Activated CD4-positive, alpha-beta T cell treated with anti-CD3 and anti-CD28 coated beads, Interleukin-2, amount 10 ng/mL, durations not matched to agents 7 days and 5 days (primary cell): Measurements from ENCODE around the gene PDCD6IP. TPM values are rescaled to one million over a fixed set of nuclear protein-coding genes. Genes with fewer than 3 reads are reported as not detected.
A peak's percentile ranks its signal among the peaks of the same experiment; 100 is the strongest.

ENCODE experiments used
- CTCF ChIA-PET: fragments of 350-600 bp; sonication (Branson Sonifier 250); formaldehyde crosslinking; loops from one replicate; lab custom pipeline; 2021; ENCODE audit warnings: antibody characterized with exemption; lab: Charles Lee
- POLR2A ChIA-PET: fragments of 350-600 bp; sonication (Branson Sonifier 250); formaldehyde crosslinking; loops from one replicate; lab custom pipeline; 2021; ENCODE audit warnings: antibody characterized with exemption; lab: Charles Lee
- DNase-seq: peaks from one replicate; pipeline ENCODE4 v3.0.0-alpha.2; 2020
- H3K27ac Mint-ChIP-seq: one replicate; pipeline ENCODE4 v1.8.0; 2021; ENCODE audit warnings: mild to moderate bottlenecking, moderate library complexity, mixed read lengths
- H3K27me3 Mint-ChIP-seq: one replicate; pipeline ENCODE4 v1.8.0; 2021; ENCODE audit warnings: mixed read lengths
- H3K36me3 Mint-ChIP-seq: one replicate; pipeline ENCODE4 v1.8.0; 2021; ENCODE audit warnings: low read depth, mixed read lengths
- H3K4me1 Mint-ChIP-seq: one replicate; pipeline ENCODE4 v1.8.0; 2021; ENCODE audit warnings: mixed read lengths
- H3K4me3 Mint-ChIP-seq: one replicate; pipeline ENCODE4 v1.8.0; 2021; ENCODE audit warnings: mild to moderate bottlenecking, moderate library complexity, mixed read lengths
- H3K9me3 Mint-ChIP-seq: one replicate; pipeline ENCODE4 v1.8.0; 2021; ENCODE audit warnings: mixed read lengths
- total RNA-seq, 2 experiments: library from RNA; stranded (reverse); gene quantifications; one replicate each; pipeline ENCODE4 v1.2.3, GENCODE V29; 2021

PDCD6IP gene
- total RNA-seq, 2 experiments from 2014 or later: 164 to 193 TPM

GRCh38 chr3:33803252-33803651 is 4.8 kb downstream of the PDCD6IP start:
- peaks cover 9% of the 10 kb centered on the region for H3K9me3 Mint-ChIP-seq
- DNase-seq: no peak
- H3K36me3 Mint-ChIP-seq: peaks cover 54% of the 10 kb centered on the region
- CTCF ChIA-PET: no interaction called here
- peaks cover 74% of the 10 kb centered on the region for H3K4me1 Mint-ChIP-seq
- H3K27ac Mint-ChIP-seq: no peak overlapping the region
- no peaks in the 10 kb centered on the region for H3K27me3 Mint-ChIP-seq
- POLR2A ChIA-PET: no interaction called here
- H3K4me3 Mint-ChIP-seq: no peak overlapping the region

GRCh38 chr3:33803894-33804526 is 5.6 kb downstream of the PDCD6IP start:
- Mint-ChIP-seq H3K4me1 (peaks cover 79% of the 10 kb centered on the region), H3K4me3 (no peak overlapping the region), H3K36me3 (peaks cover 58% of the 10 kb centered on the region), H3K9me3 (peaks cover 9% of the 10 kb centered on the region), H3K27me3 (no peaks in the 10 kb centered on the region), H3K27ac (no peak overlapping the region)
- POLR2A ChIA-PET: no interaction called here
- CTCF ChIA-PET: no interaction called here
- no peak for DNase-seq

- no peak overlapping the region for H3K4me3 Mint-ChIP-seq
- H3K27me3 Mint-ChIP-seq: no peaks in the 10 kb centered on the region
- H3K27ac Mint-ChIP-seq: no peak overlapping the region
- ChIA-PET POLR2A (no interaction called here), CTCF (interaction anchor here (0.6 to 0.9 kb wide), 2 partner anchors 9 to 1522 kb away, joined by 3 to 4 read pairs; partner anchors contain the start of gene PDCD6IP)
- DNase-seq: no peak
- peaks cover 61% of the 10 kb centered on the region for H3K4me1 Mint-ChIP-seq
- peaks cover 9% of the 10 kb centered on the region for H3K9me3 Mint-ChIP-seq
- peaks cover 55% of the 10 kb centered on the region for H3K36me3 Mint-ChIP-seq
Measured at GRCh38 chr3:33807191-33807590, 8.8 kb downstream of the PDCD6IP start.

- Mint-ChIP-seq H3K27me3 (no peaks in the 10 kb centered on the region), H3K9me3 (peaks cover 3% of the 10 kb centered on the region), H3K27ac (no peak overlapping the region), H3K4me3 (no peak overlapping the region), H3K4me1 (peaks cover 48% of the 10 kb centered on the region), H3K36me3 (peaks cover 48% of the 10 kb centered on the region)
- ChIA-PET POLR2A (no interaction called here), CTCF (no interaction called here)
- DNase-seq: no peak
Measured at GRCh38 chr3:33808559-33808958, 10.1 kb downstream of the PDCD6IP start.

- Mint-ChIP-seq H3K4me1 (peaks cover 35% of the 10 kb centered on the region), H3K9me3 (no peaks in the 10 kb centered on the region), H3K36me3 (peaks cover 45% of the 10 kb centered on the region), H3K27me3 (no peaks in the 10 kb centered on the region), H3K4me3 (no peak overlapping the region), H3K27ac (no peak overlapping the region)
- POLR2A ChIA-PET: no interaction called here
- CTCF ChIA-PET: interaction anchor here (0.7 to 1.6 kb wide), 2 partner anchors 11 to 763 kb away, joined by 3 to 6 read pairs; no protein-coding TSS in a partner anchor
- DNase-seq: no peak
Measured at GRCh38 chr3:33810545-33810944, 12.1 kb downstream of the PDCD6IP start.

- Mint-ChIP-seq H3K36me3 (peaks cover 48% of the 10 kb centered on the region), H3K4me1 (no peaks in the 10 kb centered on the region), H3K27ac (no peak overlapping the region), H3K9me3 (no peaks in the 10 kb centered on the region), H3K27me3 (no peaks in the 10 kb centered on the region), H3K4me3 (no peak overlapping the region)
- ChIA-PET POLR2A (no interaction called here), CTCF (interaction anchor here (1.3 to 1.4 kb wide), 2 partner anchors 8 to 11 kb away, joined by 3 to 4 read pairs; no protein-coding TSS in a partner anchor)
- no peak for DNase-seq
Measured at GRCh38 chr3:33821989-33822388, 23.6 kb downstream of the PDCD6IP start.

GRCh38 chr3:33823821-33824220 is 25.4 kb downstream of the PDCD6IP start:
- no peak overlapping the region for H3K27ac Mint-ChIP-seq
- H3K27me3 Mint-ChIP-seq: no peaks in the 10 kb centered on the region
- no peak for DNase-seq
- ChIA-PET CTCF (no interaction called here), POLR2A (no interaction called here)
- no peaks in the 10 kb centered on the region for H3K4me1 Mint-ChIP-seq
- H3K36me3 Mint-ChIP-seq: peaks cover 58% of the 10 kb centered on the region
- H3K9me3 Mint-ChIP-seq: no peaks in the 10 kb centered on the region
- no peak overlapping the region for H3K4me3 Mint-ChIP-seq

- Mint-ChIP-seq H3K4me1 (no peaks in the 10 kb centered on the region), H3K27ac (no peak overlapping the region), H3K27me3 (no peaks in the 10 kb centered on the region), H3K4me3 (no peak overlapping the region), H3K36me3 (peaks cover 61% of the 10 kb centered on the region), H3K9me3 (no peaks in the 10 kb centered on the region)
- ChIA-PET POLR2A (no interaction called here), CTCF (no interaction called here)
- DNase-seq: no peak
Measured at GRCh38 chr3:33825111-33825510, 26.7 kb downstream of the PDCD6IP start.

GRCh38 chr3:33826206-33826605 is 27.8 kb downstream of the PDCD6IP start:
- CTCF ChIA-PET: no interaction called here
- Mint-ChIP-seq H3K36me3 (peaks cover 64% of the 10 kb centered on the region), H3K9me3 (no peaks in the 10 kb centered on the region), H3K4me3 (no peak overlapping the region), H3K27ac (no peak overlapping the region), H3K4me1 (no peaks in the 10 kb centered on the region), H3K27me3 (no peaks in the 10 kb centered on the region)
- DNase-seq: no peak
- POLR2A ChIA-PET: no interaction called here

- no peak for DNase-seq
- peaks cover 63% of the 10 kb centered on the region for H3K36me3 Mint-ChIP-seq
- H3K9me3 Mint-ChIP-seq: no peaks in the 10 kb centered on the region
- H3K4me3 Mint-ChIP-seq: no peak overlapping the region
- POLR2A ChIA-PET: no interaction called here
- H3K4me1 Mint-ChIP-seq: no peaks in the 10 kb centered on the region
- H3K27ac Mint-ChIP-seq: no peak overlapping the region
- CTCF ChIA-PET: no interaction called here
- no peaks in the 10 kb centered on the region for H3K27me3 Mint-ChIP-seq
Measured at GRCh38 chr3:33826688-33827087, 28.3 kb downstream of the PDCD6IP start.

- ChIA-PET CTCF (no interaction called here), POLR2A (no interaction called here)
- Mint-ChIP-seq H3K9me3 (no peaks in the 10 kb centered on the region), H3K4me3 (no peak overlapping the region), H3K27ac (no peak overlapping the region), H3K27me3 (no peaks in the 10 kb centered on the region), H3K36me3 (peaks cover 66% of the 10 kb centered on the region), H3K4me1 (peaks cover 14% of the 10 kb centered on the region)
- no peak for DNase-seq
Measured at GRCh38 chr3:33829720-33830119, 31.3 kb downstream of the PDCD6IP start.

- Mint-ChIP-seq H3K27ac (no peak overlapping the region), H3K9me3 (no peaks in the 10 kb centered on the region), H3K4me1 (peaks cover 19% of the 10 kb centered on the region), H3K36me3 (peaks cover 68% of the 10 kb centered on the region), H3K27me3 (no peaks in the 10 kb centered on the region), H3K4me3 (no peak overlapping the region)
- POLR2A ChIA-PET: no interaction called here
- DNase-seq: no peak
- CTCF ChIA-PET: interaction anchor here (0.5 to 1.1 kb wide), 2 partner anchors 10 to 1349 kb away, joined by 3 to 4 read pairs; no protein-coding TSS in a partner anchor
Measured at GRCh38 chr3:33831053-33831452, 32.6 kb downstream of the PDCD6IP start.

GRCh38 chr3:33833408-33834095 is 35.1 kb downstream of the PDCD6IP start:
- peak overlapping the region; percentile 86 for H3K27ac Mint-ChIP-seq
- no peak for DNase-seq
- no peak overlapping the region for H3K4me3 Mint-ChIP-seq
- H3K36me3 Mint-ChIP-seq: peaks cover 50% of the 10 kb centered on the region
- CTCF ChIA-PET: no interaction called here
- no peaks in the 10 kb centered on the region for H3K9me3 Mint-ChIP-seq
- POLR2A ChIA-PET: no interaction called here
- H3K4me1 Mint-ChIP-seq: peaks cover 19% of the 10 kb centered on the region
- H3K27me3 Mint-ChIP-seq: no peaks in the 10 kb centered on the region
